T-helper 1 cell treated with Interleukin-12 subunit alpha and Interleukin-12 subunit beta and Interleukin-4 antibody, amounts not matched to agents 30 ng/mL and 1 ng/mL, for 36 hours (primary cell): Measurements from ENCODE around the gene POMC. TPM values are rescaled to one million over a fixed set of nuclear protein-coding genes. Genes with fewer than 3 reads are reported as not detected.
"Not testable (repeated sequence)": the region's sequence is repeated elsewhere in the genome, so short reads cannot be mapped to it uniquely, and the experiment has no call there.

ENCODE experiments used
- intact Hi-C: fragments of 100-400 bp; cut with micrococcal nuclease; formaldehyde crosslinking; loops from one replicate; pipeline ENCODE4 v1.15.1; 2024
- total RNA-seq: library from RNA; stranded (reverse); gene quantifications from 2 replicates; pipeline ENCODE4 v1.2.3, GENCODE V29; 2022

POMC gene
- total RNA-seq, 1 donor from 2014 or later, result 4.6 TPM

DNA sequence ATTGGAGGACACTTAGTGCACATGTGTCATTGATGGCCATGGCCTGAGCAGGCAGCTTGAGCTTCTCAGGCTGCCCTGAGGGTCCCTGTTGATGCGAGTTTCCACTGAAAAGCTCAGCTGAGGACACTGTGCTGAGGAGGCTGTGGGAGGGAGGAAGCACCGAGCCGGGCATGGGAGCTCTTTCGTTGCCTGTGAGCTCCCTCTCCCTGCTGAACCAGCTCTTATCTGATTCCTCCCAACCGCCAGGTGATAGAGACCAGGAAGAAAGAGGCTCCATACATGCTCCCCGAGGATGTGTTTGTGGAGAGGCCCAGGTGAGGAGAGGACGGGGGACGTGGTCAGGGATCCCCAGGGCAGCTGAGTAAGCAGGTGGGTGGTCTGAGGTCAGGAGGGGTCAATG, 27.3 kb downstream of the POMC start:
- intact Hi-C loops, result no loop called here

DNA sequence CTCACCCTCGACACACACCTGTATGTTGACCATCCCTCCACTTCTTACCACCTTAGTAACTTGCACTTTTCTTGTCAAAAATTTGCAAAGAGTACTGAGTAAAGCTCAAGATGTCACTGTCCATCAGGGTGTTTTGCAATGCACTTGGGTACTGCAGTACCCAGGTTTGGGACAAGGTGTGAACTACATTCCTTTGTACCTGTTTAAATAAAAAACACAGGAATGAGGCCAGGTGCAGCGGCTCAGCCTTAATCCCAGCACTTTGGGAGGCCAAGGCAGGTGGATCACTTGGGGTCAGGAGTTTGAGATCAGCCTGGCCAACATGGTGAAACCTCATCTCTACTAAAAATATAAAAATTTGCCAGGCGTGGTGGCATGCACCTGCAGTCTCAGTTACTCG, 27.8 kb downstream of the POMC start:
- intact Hi-C loops, result not testable (repeated sequence)

DNA sequence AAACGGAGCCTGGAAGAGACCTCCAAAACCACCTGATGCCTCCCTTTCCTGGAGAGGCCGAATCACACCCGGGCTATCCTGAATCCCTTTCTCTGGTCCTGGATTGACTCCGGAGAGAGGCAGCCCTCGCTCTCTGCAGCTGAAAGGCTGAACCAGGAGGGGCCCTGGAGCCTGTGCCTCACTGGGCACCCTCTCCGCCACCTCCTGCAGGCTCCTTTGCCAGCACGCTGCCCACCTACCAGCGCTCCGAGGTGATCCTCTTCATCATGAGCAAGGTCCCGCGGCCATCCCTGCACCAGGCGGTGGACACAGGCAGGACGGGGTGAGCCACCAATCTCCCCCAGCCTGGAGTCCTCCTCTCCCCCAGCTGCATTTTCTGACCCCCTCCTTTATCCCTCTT, 35.7 kb downstream of the POMC start:
- intact Hi-C loops, result no loop called here

DNA sequence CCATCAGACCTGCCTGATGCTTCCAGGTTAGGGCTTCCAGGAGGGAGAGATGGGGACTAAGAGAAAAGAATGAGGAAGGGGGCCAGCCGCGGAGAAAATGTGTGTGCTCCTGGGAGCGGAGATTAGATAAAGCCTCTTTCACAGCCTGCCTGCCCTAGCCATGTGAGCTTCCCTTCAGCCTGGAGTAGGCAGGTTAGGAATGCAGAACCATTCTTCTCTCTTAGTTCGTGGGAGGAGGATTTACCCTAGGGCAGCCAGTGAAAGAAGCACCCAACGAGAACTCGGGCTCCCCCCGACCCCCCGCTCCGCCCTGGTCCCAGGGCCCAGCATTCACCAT, 36.1 kb downstream of the POMC start:
- intact Hi-C loops, result no loop called here

- intact Hi-C loops, result no loop called here
Observed at GRCh38 chr2:25131567-25132298, 36.6 kb downstream of the POMC start.

DNA sequence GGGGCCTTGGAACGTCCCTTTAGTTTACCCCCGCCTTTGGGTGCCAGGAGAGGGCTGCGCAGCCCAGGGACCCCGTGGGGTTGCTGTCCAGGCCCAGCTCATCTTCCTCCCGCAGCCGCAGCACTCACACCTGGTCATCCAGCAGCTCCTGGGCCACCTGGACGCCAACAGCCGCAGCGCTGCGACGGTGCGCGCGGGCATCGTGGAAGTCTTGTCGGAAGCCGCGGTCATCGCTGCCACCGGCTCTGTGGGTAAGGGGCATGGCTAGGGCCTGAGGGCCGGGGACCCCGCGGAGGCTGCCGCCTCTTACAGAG, 37.2 kb downstream of the POMC start:
- intact Hi-C loops, result no loop called here

DNA sequence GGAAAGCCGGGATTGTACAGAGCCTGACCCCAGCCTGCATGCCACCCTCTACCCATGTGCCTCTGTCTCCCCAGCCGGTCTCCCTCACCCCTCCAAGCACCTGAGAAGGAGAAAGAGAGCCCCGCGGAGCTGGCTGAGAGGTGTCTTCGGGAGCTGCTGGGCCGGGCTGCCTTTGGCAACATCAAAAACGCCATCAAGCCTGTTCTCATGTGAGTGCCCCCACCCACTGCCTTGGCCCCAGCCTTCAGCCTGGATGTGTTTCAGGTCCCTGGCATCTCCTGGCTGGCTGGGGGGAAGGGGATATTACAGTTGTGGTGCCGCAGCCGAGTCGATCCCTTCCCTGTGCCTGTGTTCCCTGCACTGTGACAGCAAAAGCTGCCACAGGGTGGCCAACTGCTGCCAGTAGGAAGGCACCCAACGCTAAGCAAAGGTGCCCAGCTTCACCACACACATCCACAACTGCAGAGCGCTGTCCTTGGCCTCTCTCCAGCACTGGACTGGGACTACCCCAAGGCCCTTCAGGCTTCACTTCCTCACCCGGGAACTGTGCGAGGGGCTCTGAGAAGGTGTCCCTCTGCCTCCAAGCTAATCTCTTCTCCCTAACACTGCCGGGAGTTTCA, 38.4 kb downstream of the POMC start:
- intact Hi-C loops, result loop anchor here (1.0 to 5.0 kb wide), 8 partner anchors 31 to 720 kb away; partner anchors contain the start of genes CENPO, EFR3B and PTRHD1

DNA sequence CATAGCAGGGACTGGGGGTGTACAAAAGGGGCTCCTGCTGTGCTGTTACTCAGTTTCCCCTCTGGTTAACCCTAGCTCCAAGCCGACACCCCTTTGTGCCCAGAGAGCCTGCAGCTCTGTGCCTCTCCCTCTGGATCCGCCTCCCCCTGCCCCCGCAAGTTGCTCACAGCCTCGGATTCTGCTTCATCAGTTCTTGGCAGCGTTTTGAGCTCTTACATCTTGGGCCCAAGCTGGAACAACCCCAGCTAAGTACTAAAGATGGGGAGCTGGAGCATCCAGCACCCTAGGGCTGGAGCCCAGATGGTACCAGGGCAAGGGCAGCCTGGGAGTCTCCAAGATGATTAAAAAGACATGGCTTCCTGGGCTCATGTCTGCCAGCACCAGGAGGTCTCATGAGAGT, 40.7 kb downstream of the POMC start:
- intact Hi-C loops, result loop anchor here (2.0 to 5.0 kb wide), 2 partner anchors 301 to 335 kb away; partner anchors contain the start of genes CENPO and PTRHD1

DNA sequence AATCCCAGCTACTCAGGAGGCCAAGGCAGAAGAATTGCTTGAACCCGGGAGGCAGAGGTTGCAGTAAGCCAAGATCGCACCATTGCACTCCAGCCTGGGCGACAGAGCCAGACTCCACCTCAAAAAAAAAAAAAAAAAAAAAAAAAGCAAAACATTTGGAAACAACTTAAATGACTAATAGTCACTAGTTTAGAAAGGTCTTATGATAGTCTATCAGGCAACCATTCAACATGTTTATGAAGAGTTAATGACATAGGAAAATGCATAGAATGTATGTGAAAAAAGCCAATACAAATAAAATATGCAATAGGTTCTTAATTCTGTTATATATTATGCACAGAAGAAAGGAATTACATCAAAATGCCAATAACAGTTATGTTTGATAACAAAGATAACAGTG, 41.3 kb downstream of the POMC start:
- intact Hi-C loops, result loop anchor here (5.0 kb wide), 1 partner anchor 335 kb away; the partner anchor contains the start of genes CENPO and PTRHD1

DNA sequence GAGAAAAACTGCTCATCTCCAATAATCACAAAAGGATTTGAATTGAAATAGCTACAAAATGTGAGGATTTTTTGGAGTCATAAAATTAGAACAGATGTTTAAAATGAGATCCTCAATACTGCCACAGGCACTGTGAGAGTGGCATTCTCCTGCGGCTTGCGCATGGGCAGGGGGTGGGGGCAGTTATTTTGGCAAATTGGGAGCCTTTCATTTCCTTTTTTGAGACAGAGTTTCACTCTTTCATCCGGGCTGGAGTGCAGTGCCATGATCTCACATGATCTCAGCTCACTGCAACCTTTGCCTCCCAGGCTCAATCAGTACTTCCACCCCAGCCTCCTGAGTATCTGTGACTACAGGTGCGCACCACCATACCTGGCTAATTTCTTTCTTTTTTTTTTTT, 42.4 kb downstream of the POMC start:
- intact Hi-C loops, result loop anchor here (5.0 kb wide), 1 partner anchor 334 kb away; the partner anchor contains the start of genes CENPO and PTRHD1

DNA sequence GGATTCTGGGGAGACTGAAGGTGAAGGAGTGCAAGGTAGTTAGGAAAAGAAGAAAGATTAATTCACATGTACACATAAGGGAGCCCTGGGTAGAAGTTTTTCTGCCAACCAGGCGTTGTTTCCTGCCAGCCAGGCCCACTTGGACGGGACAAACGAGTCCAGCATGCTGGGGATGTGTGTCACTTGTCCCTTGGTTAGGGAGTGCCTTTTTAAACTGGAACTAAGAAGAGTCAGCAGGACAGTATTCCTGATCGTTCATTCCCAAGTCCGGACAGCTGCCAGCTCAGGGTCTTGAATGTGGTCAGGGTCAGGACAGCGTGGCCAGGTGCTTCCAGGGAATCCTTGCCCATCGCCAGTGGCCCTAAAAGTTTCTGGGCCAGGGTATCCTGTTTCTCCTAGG, 43.2 kb downstream of the POMC start:
- intact Hi-C loops, result loop anchor here (5.0 kb wide), 1 partner anchor 333 kb away; the partner anchor contains the start of genes CENPO and PTRHD1

GRCh38 chr2:25123682-25124081, 44.7 kb downstream of the POMC start:
- intact Hi-C loops, result no loop called here

DNA sequence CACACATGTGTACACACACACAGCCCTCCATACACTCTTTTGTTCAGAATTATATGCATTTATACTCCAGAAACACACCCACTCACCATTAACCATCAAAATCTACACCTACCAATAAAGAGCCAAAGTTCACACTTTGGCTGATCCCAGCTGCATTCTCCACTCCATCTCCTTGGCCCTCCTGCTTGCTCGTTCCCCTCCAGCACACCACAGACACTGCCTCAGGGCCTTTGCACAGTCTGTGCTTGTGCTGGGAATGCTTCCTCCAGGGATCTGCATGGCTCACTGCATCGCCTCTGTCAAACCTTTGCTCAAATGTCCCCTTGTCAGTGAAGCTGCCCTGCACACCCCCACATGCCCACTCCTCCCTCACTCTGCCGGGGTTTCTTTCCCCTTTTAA, 46.0 kb downstream of the POMC start:
- intact Hi-C loops, result no loop called here

GRCh38 chr2:25119263-25119662, 49.1 kb downstream of the POMC start:
- intact Hi-C loops, result no loop called here

GRCh38 chr2:25116956-25117355, 51.4 kb downstream of the POMC start:
- intact Hi-C loops, result no loop called here

DNA sequence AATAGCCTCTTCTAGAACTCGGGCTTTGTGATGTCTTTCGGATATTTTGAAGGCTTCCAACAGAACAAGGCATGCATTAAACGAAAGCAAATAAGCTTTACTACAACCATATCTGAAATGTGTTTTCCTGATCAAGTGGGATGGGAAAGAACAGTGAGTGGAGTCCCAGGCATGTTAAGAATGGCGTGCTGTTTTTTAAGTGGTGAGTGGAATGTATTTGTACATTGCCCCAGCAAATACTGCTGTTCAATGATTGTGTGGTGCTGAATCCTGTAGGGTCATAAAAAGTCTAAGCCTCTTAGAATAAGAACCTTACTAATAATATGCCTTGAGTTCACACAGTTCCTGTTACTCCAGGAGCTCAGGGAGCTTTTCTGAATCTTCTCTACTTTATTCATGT, 52.5 kb downstream of the POMC start:
- intact Hi-C loops, result no loop called here

- intact Hi-C loops, result no loop called here
Observed at GRCh38 chr2:25115249-25115883, 53.0 kb downstream of the POMC start.

DNA sequence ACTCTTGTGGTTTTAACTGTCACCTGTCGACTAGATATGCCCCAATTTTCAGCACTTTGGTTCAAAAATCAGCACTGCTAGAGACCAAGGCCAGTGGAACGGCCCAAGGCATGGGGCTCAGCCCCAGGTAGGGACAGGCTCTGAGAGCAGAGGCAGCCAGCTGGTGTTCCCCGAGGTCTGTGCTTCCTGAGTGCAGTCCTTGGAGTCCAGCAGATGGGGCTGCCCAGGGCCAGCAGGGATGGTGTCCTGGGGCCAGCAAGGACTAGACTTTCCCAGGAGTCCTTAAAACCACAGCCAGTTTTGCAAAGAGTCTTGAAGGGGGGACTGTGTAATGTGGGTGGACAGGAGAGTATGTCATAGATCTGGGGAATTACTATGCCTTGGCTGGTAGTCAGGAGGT, 56.3 kb downstream of the POMC start:
- intact Hi-C loops, result no loop called here
